ENCODE measurements around the gene RAD51B. TPM values are rescaled to one million over a fixed set of nuclear protein-coding genes. Genes with fewer than 3 reads are reported as not detected.

RAD51B gene
- total RNA-seq, 1 experiment from 2014 or later: 23.3 TPM

DNA sequence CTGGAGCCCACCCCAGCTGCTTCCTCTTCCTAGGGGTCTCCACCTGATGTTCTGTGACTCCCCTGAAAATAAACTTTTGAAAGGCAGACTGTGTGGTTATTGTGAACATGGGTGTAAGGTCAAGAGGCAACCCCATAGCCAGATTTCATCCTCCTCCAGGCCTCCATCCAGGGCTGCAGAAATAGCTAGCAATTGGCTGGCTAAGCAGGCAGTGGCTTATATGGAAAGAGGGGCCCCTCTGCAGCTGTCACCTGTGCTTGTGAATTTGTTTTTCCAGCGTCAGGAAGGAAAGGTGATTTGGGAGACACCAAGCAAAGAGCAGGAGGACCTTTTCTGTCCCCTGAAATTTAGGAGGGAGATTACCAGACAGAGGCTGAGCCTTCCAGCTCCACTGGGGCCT, 917.5 kb downstream of the RAD51B start:
- no peak for TF ChIP-seq EZH2 (IDR thresholded peaks at IDR 0.05; ENCODE audit: borderline replicate concordance, low read depth, low read length, poor library complexity, severe bottlenecking)
- TF ChIP-seq, protein P1, sequence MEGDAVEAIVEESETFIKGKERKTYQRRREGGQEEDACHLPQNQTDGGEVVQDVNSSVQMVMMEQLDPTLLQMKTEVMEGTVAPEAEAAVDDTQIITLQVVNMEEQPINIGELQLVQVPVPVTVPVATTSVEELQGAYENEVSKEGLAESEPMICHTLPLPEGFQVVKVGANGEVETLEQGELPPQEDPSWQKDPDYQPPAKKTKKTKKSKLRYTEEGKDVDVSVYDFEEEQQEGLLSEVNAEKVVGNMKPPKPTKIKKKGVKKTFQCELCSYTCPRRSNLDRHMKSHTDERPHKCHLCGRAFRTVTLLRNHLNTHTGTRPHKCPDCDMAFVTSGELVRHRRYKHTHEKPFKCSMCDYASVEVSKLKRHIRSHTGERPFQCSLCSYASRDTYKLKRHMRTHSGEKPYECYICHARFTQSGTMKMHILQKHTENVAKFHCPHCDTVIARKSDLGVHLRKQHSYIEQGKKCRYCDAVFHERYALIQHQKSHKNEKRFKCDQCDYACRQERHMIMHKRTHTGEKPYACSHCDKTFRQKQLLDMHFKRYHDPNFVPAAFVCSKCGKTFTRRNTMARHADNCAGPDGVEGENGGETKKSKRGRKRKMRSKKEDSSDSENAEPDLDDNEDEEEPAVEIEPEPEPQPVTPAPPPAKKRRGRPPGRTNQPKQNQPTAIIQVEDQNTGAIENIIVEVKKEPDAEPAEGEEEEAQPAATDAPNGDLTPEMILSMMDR (conservative IDR thresholded peaks at IDR 0.05; ENCODE audit: low read depth, low read length): no peak
- intact Hi-C loops (cut with micrococcal nuclease; ENCODE audit: unreplicated experiment): no loop called here
- Histone ChIP-seq H3K27ac (ENCODE audit: low read depth, low read length, poor library complexity, severe bottlenecking) (no peak overlapping the region), H3K4me3 (ENCODE audit: low read depth, low read length, poor library complexity, severe bottlenecking) (no peak overlapping the region), H3K4me1 (ENCODE audit: insufficient read depth, low read length, poor library complexity, severe bottlenecking) (no peaks in the 10 kb centered on the region), H3K36me3 (ENCODE audit: insufficient read depth, low read length, poor library complexity, severe bottlenecking) (no peaks in the 10 kb centered on the region), H3K9me3 (ENCODE audit: low read depth, low read length, poor library complexity, severe bottlenecking) (no peaks in the 10 kb centered on the region), H3K27me3 (replicated peaks; ENCODE audit: insufficient read depth, low read depth, low read length, poor library complexity) (no peaks in the 10 kb centered on the region)
- DNase-seq (ENCODE audit: low spot score): no peak
- ChIA-PET CTCF (no interaction called here), POLR2A (ENCODE audit: low non-redundant PET) (no interaction called here)
- BruUV-seq (replicated peaks): no TSS peak

DNA sequence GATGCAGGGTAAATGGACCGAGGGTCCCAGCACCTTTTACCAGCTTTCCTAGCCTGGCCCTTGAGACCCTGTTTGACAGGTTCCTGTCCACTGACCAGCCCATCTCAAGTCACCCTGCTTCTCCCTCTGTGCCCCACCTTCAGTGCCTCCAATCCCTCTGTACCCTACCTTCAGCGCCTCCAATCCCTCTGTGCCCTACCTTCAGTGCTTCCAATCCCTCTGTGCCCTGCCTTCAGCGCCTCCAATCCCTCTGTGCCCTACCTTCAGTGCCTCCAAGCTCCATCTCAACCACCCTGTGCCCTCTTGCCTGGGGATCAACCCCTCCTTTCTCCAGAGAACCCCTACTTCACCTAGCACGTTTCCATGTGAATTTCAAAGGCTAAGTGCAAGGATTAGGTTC, 919.0 kb downstream of the RAD51B start:
- DNase-seq (ENCODE audit: low spot score): no peak
- H3K4me1 ChIP-seq (ENCODE audit: insufficient read depth, low read length, poor library complexity, severe bottlenecking): no peaks in the 10 kb centered on the region
- POLR2A ChIA-PET (ENCODE audit: low non-redundant PET): no interaction called here

DNA sequence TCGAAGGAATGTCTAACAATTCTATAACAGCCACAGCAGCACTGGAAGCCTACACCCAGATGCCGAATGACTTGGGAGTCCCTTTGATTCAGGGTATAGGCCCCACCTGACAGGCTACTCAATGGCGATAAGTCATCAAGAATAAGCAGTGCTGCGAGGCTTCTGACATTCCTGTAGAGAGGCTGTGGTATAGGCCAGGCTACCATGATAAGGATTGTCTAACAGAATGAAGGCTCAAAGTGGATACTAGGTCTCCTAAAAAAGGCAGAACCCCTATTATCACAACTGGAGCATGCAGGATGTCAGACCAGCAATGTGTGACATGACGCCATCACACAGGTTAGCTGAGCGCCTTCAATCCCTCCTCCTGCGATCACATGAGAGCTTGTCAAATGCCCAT, 920.1 kb downstream of the RAD51B start:
- POLR2A ChIA-PET (ENCODE audit: low non-redundant PET): no interaction called here
- no peak overlapping the region for H3K4me3 ChIP-seq (ENCODE audit: low read depth, low read length, poor library complexity, severe bottlenecking)
- no peak for TF ChIP-seq EZH2 (IDR thresholded peaks at IDR 0.05; ENCODE audit: borderline replicate concordance, low read depth, low read length, poor library complexity, severe bottlenecking)
- TF ChIP-seq, protein P1 (conservative IDR thresholded peaks at IDR 0.05; ENCODE audit: low read depth, low read length): no peak
- CTCF ChIA-PET: no interaction called here
- no peak for DNase-seq (ENCODE audit: low spot score)
- no peaks in the 10 kb centered on the region for H3K36me3 ChIP-seq (ENCODE audit: insufficient read depth, low read length, poor library complexity, severe bottlenecking)
- H3K4me1 ChIP-seq (ENCODE audit: insufficient read depth, low read length, poor library complexity, severe bottlenecking): no peaks in the 10 kb centered on the region
- H3K27ac ChIP-seq (ENCODE audit: low read depth, low read length, poor library complexity, severe bottlenecking): no peak overlapping the region
- intact Hi-C loops (cut with micrococcal nuclease; ENCODE audit: unreplicated experiment): no loop called here
- H3K27me3 ChIP-seq (replicated peaks; ENCODE audit: insufficient read depth, low read depth, low read length, poor library complexity): no peaks in the 10 kb centered on the region
- BruUV-seq (replicated peaks): no TSS peak
- no peaks in the 10 kb centered on the region for H3K9me3 ChIP-seq (ENCODE audit: low read depth, low read length, poor library complexity, severe bottlenecking)

More for the DNA sequence above, 919.0 kb downstream of the RAD51B start:
- BruUV-seq (replicated peaks): no TSS peak
- intact Hi-C loops (cut with micrococcal nuclease; ENCODE audit: unreplicated experiment): no loop called here
- H3K27ac ChIP-seq (ENCODE audit: low read depth, low read length, poor library complexity, severe bottlenecking): no peak overlapping the region
- TF ChIP-seq, protein P1 (conservative IDR thresholded peaks at IDR 0.05; ENCODE audit: low read depth, low read length): no peak
- no peak for TF ChIP-seq EZH2 (IDR thresholded peaks at IDR 0.05; ENCODE audit: borderline replicate concordance, low read depth, low read length, poor library complexity, severe bottlenecking)
- CTCF ChIA-PET: no interaction called here
- no peaks in the 10 kb centered on the region for H3K36me3 ChIP-seq (ENCODE audit: insufficient read depth, low read length, poor library complexity, severe bottlenecking)
- no peaks in the 10 kb centered on the region for H3K9me3 ChIP-seq (ENCODE audit: low read depth, low read length, poor library complexity, severe bottlenecking)
- H3K4me3 ChIP-seq (ENCODE audit: low read depth, low read length, poor library complexity, severe bottlenecking): no peak overlapping the region
- H3K27me3 ChIP-seq (replicated peaks; ENCODE audit: insufficient read depth, low read depth, low read length, poor library complexity): no peaks in the 10 kb centered on the region

Data from A673 (cell line).